ENCODE measurements around the gene MELK. TPM values are rescaled to one million over a fixed set of nuclear protein-coding genes. Genes with fewer than 3 reads are reported as not detected.

MELK gene
- total and polyA plus RNA-seq, 2 donors (not counting 3 experiments of a cell fraction or from before 2014, with no cell fraction given) = 19.1 to 52.1 TPM

- Histone ChIP-seq H3K9me3 (replicated peaks; ENCODE audit: control insufficient read depth, insufficient read depth, low read length) (no peaks in the 10 kb centered on the region), H3K4me3 (replicated peaks in 1 of 3; ENCODE audit: insufficient read depth in 1 of 3, low read depth in 1 of 3, low read length in 3 of 3) (no peak overlapping the region), H3K4me1 (ENCODE audit: control insufficient read depth, extremely low read depth, insufficient read depth, low read length) (no peaks in the 10 kb centered on the region), H3K79me2 (ENCODE audit: control insufficient read depth, insufficient read depth, low read length) (peaks cover 16% of the 10 kb centered on the region), H3K36me3 (ENCODE audit: control insufficient read depth in 2 of 2, extremely low read depth in 1 of 2, insufficient read depth in 2 of 2, low read length in 2 of 2) (peaks cover 0 to 16% of the 10 kb centered on the region in 2 experiments), H3K4me2 (ENCODE audit: insufficient read depth, low read length) (no peak overlapping the region), H3K9me1 (replicated peaks; ENCODE audit: control insufficient read depth, extremely low read depth, insufficient read depth, low read length) (no peaks in the 10 kb centered on the region), H4K20me1 (replicated peaks; ENCODE audit: control insufficient read depth, extremely low read depth, insufficient read depth, low read length) (no peaks in the 10 kb centered on the region), H3K27me3 (ENCODE audit: control insufficient read depth in 2 of 2, insufficient read depth in 2 of 2, low read length in 2 of 2) (no peaks in the 10 kb centered on the region), H3K27ac (ENCODE audit: insufficient read depth, low read depth, low read length) (no peak overlapping the region), H3K9ac (replicated peaks; ENCODE audit: extremely low read depth, insufficient read depth, low read length) (no peak overlapping the region), H2AFZ (ENCODE audit: low read depth, low read length) (no peak overlapping the region)
- ChIA-PET POLR2A (no interaction called here), CTCF (no interaction called here)
- DNase-seq (ENCODE audit: low read depth, low spot score) = no peak
- BruUV-seq (replicated peaks) = no TSS peak
- TF ChIP-seq JUN (IDR thresholded peaks at IDR 0.05; ENCODE audit: borderline replicate concordance, insufficient read depth, insufficient read length, low read depth) (no peak), POLR2A (IDR thresholded peaks at IDR 0.05; ENCODE audit: low read depth, low read length) (no peak), GATA2 (IDR thresholded peaks at IDR 0.05; ENCODE audit: insufficient read depth, insufficient read length, low read depth, low read length) (no peak), EZH2 (IDR thresholded peaks at IDR 0.05; ENCODE audit: borderline replicate concordance, low read depth, low read length, severe bottlenecking) (no peak), MAX (IDR thresholded peaks at IDR 0.05; ENCODE audit: insufficient read depth, insufficient read length) (no peak), CTCF (IDR thresholded peaks at IDR 0.05; ENCODE audit: extremely low read depth in 1 of 2, insufficient read depth in 1 of 2, low read depth in 1 of 2, low read length in 2 of 2) (no peak), MYC (IDR thresholded peaks at IDR 0.05; ENCODE audit: low read depth, low read length) (no peak), FOS (IDR thresholded peaks at IDR 0.05; ENCODE audit: borderline replicate concordance, insufficient read depth, low read length) (no peak), POLR2AphosphoS5 (IDR thresholded peaks at IDR 0.05; ENCODE audit: insufficient read depth, low read depth, low read length) (no peak)
- intact Hi-C loops (cut with micrococcal nuclease) (no loop called here), dilution Hi-C loops (cut with MboI; ENCODE audit: extremely low pct_ligation_motif_present, low sequenced_read_pairs) (no loop called here)
- FAIRE-seq = no peak
Observed at GRCh38 chr9:36603006-36603405, 30.3 kb downstream of the MELK start.

Measured in endothelial cell of umbilical vein (primary cell).